K562 (cell line): ENCODE results near the gene TTC5. TPM values are rescaled to one million over a fixed set of nuclear protein-coding genes. Genes with fewer than 3 reads are reported as not detected.

Source experiments
- DPF2 ChIP-seq: fragments of 450-650 bp; IDR thresholded peaks from 2 replicates; pipeline ENCODE4 v1.6.1; 2016
- ELF4 ChIP-seq: fragments of 450-650 bp; formaldehyde crosslinking; IDR thresholded peaks from 2 replicates; pipeline ENCODE4 v1.4.0; 2022; ENCODE audit warnings: missing genetic modification characterization
- ESRRA ChIP-seq: fragments of 450-650 bp; IDR thresholded peaks from 2 replicates; pipeline ENCODE4 v1.6.1; 2014; ENCODE audit warnings: low read depth, mild to moderate bottlenecking, moderate library complexity, borderline replicate concordance
- HBP1 ChIP-seq: fragments of 450-650 bp; formaldehyde crosslinking; IDR thresholded peaks from 2 replicates; pipeline ENCODE4 v1.4.0; 2022; ENCODE audit warnings: missing genetic modification characterization
- HDAC1 ChIP-seq, 2 experiments: fragments of 450-650 bp; IDR thresholded peaks; 2 replicates each; pipeline ENCODE4 v1.6.1; 2016 to 2017; ENCODE audit warnings: inconsistent platforms in 1 of 2, mild to moderate bottlenecking in 1 of 2, moderate library complexity in 1 of 2
- MAZ ChIP-seq, 2 experiments: fragments of 450-650 bp in 1 of 2; sonication (generic) in 1 of 2; formaldehyde crosslinking; IDR thresholded peaks in 1 of 2; conservative IDR thresholded peaks in 1 of 2; 2 replicates each; pipeline versions ENCODE4 v1.4.0 to v1.5.0; 2020; ENCODE audit warnings: mild to moderate bottlenecking in 1 of 2, missing genetic modification reagents in 1 of 2
- MCM2 ChIP-seq: fragments of 450-650 bp; IDR thresholded peaks from 2 replicates; pipeline ENCODE4 v1.6.1; 2017; ENCODE audit warnings: low read depth, mild to moderate bottlenecking
- MEF2A ChIP-seq: IDR thresholded peaks from 2 replicates; pipeline ENCODE4 v1.6.1; 2011; ENCODE audit warnings: low read depth, mild to moderate bottlenecking, low read length, moderate library complexity; ENCODE audit not compliant: control insufficient read depth
- NR2C1 ChIP-seq, 2 experiments: fragments of 450-650 bp; IDR thresholded peaks; 2 replicates each; pipeline ENCODE4 v1.6.1; 2017; ENCODE audit warnings: mild to moderate bottlenecking in 2 of 2, antibody characterized with exemption in 1 of 2, inconsistent platforms in 1 of 2, missing compliant biosample characterization in 1 of 2, missing genetic modification characterization in 1 of 2
- POLR2B ChIP-seq: fragments of 450-650 bp; IDR thresholded peaks from 2 replicates; pipeline ENCODE4 v1.6.1; 2018; ENCODE audit warnings: low read depth; ENCODE audit not compliant: partially characterized antibody
- RBBP5 ChIP-seq: fragments of 200-600 bp; sonication (generic); IDR thresholded peaks from 2 replicates; pipeline ENCODE4 v1.6.1; 2012; ENCODE audit warnings: borderline replicate concordance, mild to moderate bottlenecking, low read length, control low read depth, inconsistent platforms; ENCODE audit not compliant: insufficient read depth, poor library complexity, severe bottlenecking
- RBFOX2 ChIP-seq: fragments of 200-400 bp; formaldehyde crosslinking; IDR thresholded peaks from 2 replicates; pipeline ENCODE4 v1.6.1; 2017; ENCODE audit warnings: low read depth, mild to moderate bottlenecking, low read length, moderate library complexity
- SMARCA5 ChIP-seq: fragments of 450-650 bp; IDR thresholded peaks from 2 replicates; pipeline ENCODE4 v1.6.1; 2016
- SUPT5H ChIP-seq: fragments of 450-650 bp; IDR thresholded peaks from 2 replicates; pipeline ENCODE4 v1.6.1; 2016
- ZBTB40 ChIP-seq, 2 experiments: fragments of 450-650 bp in 1 of 2; sonication (generic) in 1 of 2; formaldehyde crosslinking in 1 of 2; IDR thresholded peaks; 2 replicates each; pipeline versions ENCODE4 v1.7.1 to v1.9.0; 2016 to 2022; ENCODE audit warnings: inconsistent platforms in 1 of 2, mild to moderate bottlenecking in 1 of 2, missing genetic modification reagents in 1 of 2
- ZFP36 ChIP-seq: fragments of 150-350 bp; IDR thresholded peaks from 2 replicates; pipeline ENCODE4 v1.6.1; 2018; ENCODE audit warnings: low read length, low read depth; ENCODE audit not compliant: partially characterized antibody
- ZSCAN32 ChIP-seq: fragments of 450-650 bp; formaldehyde crosslinking; IDR thresholded peaks from 2 replicates; pipeline ENCODE4 v1.4.0; 2020; ENCODE audit warnings: mild to moderate bottlenecking, moderate library complexity
- polyA plus RNA-seq, 8 experiments: library from polyadenylated mRNA; depleted of rRNA in 4 of 8; stranded (reverse) in 5 of 8; unstranded in 3 of 8; fragments of >200 nt; fragmentation: Nextera tagmentation in 2 of 8; fragmentation: Illumina TruSeq in 1 of 8; extraction: Ambion mirVana in 2 of 8; extraction: Trizol in 1 of 8; gene quantifications; 2 replicates each; pipeline versions ENCODE4 v1.2.1 to v1.2.3, GENCODE V29; 2011 to 2014; ENCODE audit warnings: inconsistent platforms in 1 of 8, missing spikeins in 1 of 8
- total RNA-seq, 7 experiments: library from RNA; depleted of rRNA in 6 of 7; stranded (reverse); fragments of >200 nt in 6 of 7; fragmentation: Illumina TruSeq in 2 of 7; extraction: Trizol in 2 of 7; gene quantifications; 2 replicates each; pipeline versions ENCODE4 v1.2.1 to v1.2.3, GENCODE V29; 2011 to 2021; ENCODE audit warnings: low replicate concordance in 1 of 7

The TTC5 gene
- total and polyA plus RNA-seq, 9 of the 15 experiments (the other 6 are each of a cell fraction or from before 2014, with no cell fraction given), result 4.8 to 17.1 (median 7.5) TPM

- no peak; a peak in 1 of 4 replicates for TF ChIP-seq MAZ (CRISPR knock-in tag; conservative IDR thresholded peaks at IDR 0.05 in 1 of 2, IDR thresholded peaks at IDR 0.05 in 1 of 2)
- TF ChIP-seq SUPT5H, result peak; percentile 91
- 0 out of 2 replicates have a peak, but pooled peaks have one; percentile 18 for TF ChIP-seq MEF2A
- TF ChIP-seq ESRRA, result 0 out of 2 replicates have a peak, but pooled peaks have one; percentile 28
- TF ChIP-seq ZSCAN32 (CRISPR knock-in tag), result no peak
- peak; percentile 26 to 94; a peak in 3 of 4 replicates for TF ChIP-seq HDAC1 (IDR thresholded peaks at IDR 0.05)
- no peak for TF ChIP-seq HBP1 (CRISPR knock-in tag)
- TF ChIP-seq ZBTB40 (IDR thresholded peaks at IDR 0.05), result peak; percentile 70
- no peak for TF ChIP-seq ZBTB40 (CRISPR knock-in tag; IDR thresholded peaks at IDR 0.05)
- TF ChIP-seq ZFP36, result peak; percentile 55
- no peak for TF ChIP-seq SMARCA5
- TF ChIP-seq RBFOX2, result peak; percentile 59
- TF ChIP-seq RBBP5, result peak; percentile 61
- TF ChIP-seq MCM2, result no peak
- TF ChIP-seq DPF2, result 0 out of 2 replicates have a peak, but pooled peaks have one; percentile 34
- TF ChIP-seq NR2C1 (IDR thresholded peaks at IDR 0.05), result 0 out of 2 replicates have a peak, but pooled peaks have one; percentile 8
- no peak for TF ChIP-seq NR2C1 (tag; IDR thresholded peaks at IDR 0.05)
- TF ChIP-seq POLR2B, result peak; percentile 79
- TF ChIP-seq ELF4 (CRISPR knock-in tag), result 0 out of 2 replicates have a peak, but pooled peaks have one; percentile 6
Observed at GRCh38 chr14:20332788-20333493, 27.2 kb upstream of the TTC5 start, which contains the start of gene CCNB1IP1 (continued).
